Keratinocyte (primary cell): ENCODE measurements around the gene CLN3.

Experiments used
- EZH2 ChIP-seq: IDR thresholded peaks from one replicate; pipeline ENCODE4 v1.6.1; 2012; ENCODE audit warnings: inconsistent platforms, mild to moderate bottlenecking, low read length, moderate library complexity
- TF ChIP-seq, protein P1 (sequence below), 3 experiments: IDR thresholded peaks in 1 of 3; conservative IDR thresholded peaks in 1 of 3; optimal IDR thresholded peaks in 1 of 3; 2 replicates in 2 of 3; 3 replicates in 1 of 3; pipeline versions ENCODE3 to v1.5.1; 2011; ENCODE audit warnings: low read length in 3 of 3, mild to moderate bottlenecking in 3 of 3, moderate library complexity in 2 of 3, control low read depth in 1 of 3, inconsistent platforms in 1 of 3; ENCODE audit not compliant: insufficient read depth in 2 of 3; ENCODE audit errors: extremely low read depth in 1 of 3

DNA sequence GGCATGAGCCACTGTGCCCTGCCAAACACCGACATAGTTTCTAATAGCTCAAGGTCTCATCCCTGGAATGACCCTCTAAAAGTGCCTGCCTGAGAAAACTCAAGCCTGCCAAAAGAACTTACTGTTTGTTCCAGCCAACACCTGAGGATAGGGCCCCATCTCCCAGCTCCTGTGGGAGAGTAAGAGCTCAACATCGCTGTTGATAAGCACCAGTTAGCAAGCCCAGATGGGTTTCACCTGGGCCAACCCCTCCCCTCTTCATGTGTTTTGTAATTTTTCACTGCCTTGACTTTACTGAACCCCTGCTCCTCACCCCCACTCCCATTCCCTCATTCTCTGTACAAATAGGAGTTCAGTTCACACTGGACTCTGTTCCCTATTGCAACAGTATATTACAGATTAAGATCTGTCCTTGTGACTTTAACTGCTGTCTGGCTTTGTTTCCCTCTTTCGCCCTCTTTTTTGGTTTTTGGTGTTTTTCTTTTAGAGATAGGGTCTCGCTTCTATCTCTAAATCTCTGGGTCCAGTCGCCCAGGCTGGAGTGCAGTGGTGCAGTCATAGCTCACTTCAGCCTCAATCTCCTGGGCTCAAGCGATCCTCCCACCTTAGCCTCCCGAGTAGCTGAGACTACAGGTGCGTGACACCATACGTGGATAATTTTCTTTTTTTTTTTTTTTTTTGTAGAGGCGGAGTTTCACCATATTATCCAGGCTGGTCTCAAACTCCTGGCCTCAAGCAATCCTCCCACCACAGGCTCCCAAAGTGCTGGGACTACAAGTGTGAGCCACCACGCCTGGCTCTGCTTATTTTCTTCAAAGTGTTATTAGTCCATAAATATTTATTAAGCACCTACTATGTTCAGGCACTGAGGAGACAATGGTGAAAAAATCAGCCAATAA is 34.6 kb upstream of the CLN3 start:
- TF ChIP-seq EZH2, result no peak
- TF ChIP-seq, protein P1, sequence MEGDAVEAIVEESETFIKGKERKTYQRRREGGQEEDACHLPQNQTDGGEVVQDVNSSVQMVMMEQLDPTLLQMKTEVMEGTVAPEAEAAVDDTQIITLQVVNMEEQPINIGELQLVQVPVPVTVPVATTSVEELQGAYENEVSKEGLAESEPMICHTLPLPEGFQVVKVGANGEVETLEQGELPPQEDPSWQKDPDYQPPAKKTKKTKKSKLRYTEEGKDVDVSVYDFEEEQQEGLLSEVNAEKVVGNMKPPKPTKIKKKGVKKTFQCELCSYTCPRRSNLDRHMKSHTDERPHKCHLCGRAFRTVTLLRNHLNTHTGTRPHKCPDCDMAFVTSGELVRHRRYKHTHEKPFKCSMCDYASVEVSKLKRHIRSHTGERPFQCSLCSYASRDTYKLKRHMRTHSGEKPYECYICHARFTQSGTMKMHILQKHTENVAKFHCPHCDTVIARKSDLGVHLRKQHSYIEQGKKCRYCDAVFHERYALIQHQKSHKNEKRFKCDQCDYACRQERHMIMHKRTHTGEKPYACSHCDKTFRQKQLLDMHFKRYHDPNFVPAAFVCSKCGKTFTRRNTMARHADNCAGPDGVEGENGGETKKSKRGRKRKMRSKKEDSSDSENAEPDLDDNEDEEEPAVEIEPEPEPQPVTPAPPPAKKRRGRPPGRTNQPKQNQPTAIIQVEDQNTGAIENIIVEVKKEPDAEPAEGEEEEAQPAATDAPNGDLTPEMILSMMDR (optimal IDR thresholded peaks at IDR 0.05 in 1 of 3, IDR thresholded peaks at IDR 0.05 in 1 of 3, conservative IDR thresholded peaks at IDR 0.05 in 1 of 3; ENCODE audit: extremely low read depth in 1 of 3, insufficient read depth in 2 of 3, low read length in 3 of 3), result no peak
